HG02884 (cell line): Measurements from ENCODE around the gene DUOXA2.

Experiments used
- ATAC-seq: cut with Tn5 transposase; IDR thresholded peaks from one replicate; pipeline ENCODE4 v1.9.1; 2021; ENCODE audit warnings: mild to moderate bottlenecking, moderate library complexity; ENCODE audit not compliant: unreplicated experiment

Gene DUOXA2

DNA sequence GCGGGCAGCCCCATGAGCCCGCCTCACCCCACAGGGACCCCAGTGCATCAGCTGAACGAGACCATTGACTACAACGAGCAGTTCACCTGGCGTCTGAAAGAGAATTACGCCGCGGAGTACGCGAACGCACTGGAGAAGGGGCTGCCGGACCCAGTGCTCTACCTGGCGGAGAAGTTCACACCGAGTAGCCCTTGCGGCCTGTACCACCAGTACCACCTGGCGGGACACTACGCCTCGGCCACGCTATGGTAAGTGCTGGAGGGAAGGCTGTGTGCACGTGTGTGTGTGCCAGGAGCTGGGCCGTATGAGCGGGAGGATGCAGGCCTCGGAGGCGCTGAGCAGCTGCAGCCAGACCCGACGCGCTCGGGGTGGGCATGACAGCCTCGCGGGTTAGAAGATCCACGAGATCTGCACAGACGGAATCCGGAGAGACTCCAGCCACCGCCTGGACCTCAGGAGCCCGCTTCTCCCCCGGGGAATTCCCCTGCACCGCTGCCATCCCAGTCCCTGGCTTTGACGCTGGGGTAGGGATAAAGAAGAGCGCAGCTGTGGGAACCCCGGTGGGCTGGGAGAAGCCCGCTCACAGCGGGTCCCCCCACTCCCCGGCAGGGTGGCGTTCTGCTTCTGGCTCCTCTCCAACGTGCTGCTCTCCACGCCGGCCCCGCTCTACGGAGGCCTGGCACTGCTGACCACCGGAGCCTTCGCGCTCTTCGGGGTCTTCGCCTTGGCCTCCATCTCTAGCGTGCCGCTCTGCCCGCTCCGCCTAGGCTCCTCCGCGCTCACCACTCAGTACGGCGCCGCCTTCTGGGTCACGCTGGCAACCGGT is 2.6 kb downstream of the DUOXA2 start:
- ATAC-seq = no peak

DNA sequence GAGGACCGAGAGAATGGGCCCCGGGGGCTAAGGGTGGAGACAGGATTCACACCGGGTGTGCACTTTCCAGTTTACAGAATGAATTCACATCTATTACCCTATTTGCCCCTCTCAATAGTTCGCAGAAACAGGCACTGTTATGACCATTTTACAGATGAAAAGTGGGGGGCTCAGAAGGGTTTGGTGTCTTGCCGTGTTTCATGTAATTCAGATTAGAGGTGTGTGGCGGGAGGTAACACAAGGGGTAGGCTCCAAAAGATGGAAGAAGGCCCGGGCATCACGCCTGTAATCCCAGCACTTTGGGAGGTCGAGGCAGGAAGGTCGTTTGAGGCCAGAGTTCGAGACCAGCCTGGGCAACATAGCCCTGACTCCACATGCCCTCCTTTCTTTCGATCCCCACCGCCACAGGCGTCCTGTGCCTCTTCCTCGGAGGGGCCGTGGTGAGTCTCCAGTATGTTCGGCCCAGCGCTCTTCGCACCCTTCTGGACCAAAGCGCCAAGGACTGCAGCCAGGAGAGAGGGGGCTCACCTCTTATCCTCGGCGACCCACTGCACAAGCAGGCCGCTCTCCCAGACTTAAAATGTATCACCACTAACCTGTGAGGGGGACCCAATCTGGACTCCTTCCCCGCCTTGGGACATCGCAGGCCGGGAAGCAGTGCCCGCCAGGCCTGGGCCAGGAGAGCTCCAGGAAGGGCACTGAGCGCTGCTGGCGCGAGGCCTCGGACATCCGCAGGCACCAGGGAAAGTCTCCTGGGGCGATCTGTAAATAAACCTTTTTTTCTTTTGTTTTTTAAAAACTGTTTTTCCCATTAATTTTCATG is 3.4 kb downstream of the DUOXA2 start:
- no peak for ATAC-seq

DNA sequence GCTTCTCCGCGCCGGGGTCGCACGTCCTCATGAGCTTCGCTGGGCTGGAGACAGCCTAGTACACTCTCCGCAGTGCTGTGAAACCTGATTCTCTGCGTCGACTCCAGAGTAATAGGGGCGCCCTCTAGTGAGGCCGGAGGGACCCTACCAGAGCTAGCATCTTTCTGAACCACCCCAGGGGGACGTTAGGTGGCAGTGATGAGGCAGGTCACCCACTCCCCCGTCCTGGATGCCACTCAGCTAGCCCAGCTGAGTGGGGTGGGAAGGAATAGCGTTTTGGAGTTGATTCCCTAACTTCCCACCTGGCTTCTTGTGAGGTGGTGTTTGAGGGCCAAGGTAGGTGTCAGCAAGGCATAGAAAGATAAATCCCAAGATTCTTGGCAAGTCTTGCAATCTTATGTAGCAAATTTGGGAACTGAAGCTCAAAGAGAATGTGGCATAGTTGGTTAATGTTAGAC is 4.0 kb downstream of the DUOXA2 start:
- peak; percentile 92 for ATAC-seq

- no peak for ATAC-seq
Observed at GRCh38 chr15:45118996-45119395, 4.9 kb downstream of the DUOXA2 start.

GRCh38 chr15:45120081-45120972 is 6.2 kb downstream of the DUOXA2 start:
- no peak for ATAC-seq

DNA sequence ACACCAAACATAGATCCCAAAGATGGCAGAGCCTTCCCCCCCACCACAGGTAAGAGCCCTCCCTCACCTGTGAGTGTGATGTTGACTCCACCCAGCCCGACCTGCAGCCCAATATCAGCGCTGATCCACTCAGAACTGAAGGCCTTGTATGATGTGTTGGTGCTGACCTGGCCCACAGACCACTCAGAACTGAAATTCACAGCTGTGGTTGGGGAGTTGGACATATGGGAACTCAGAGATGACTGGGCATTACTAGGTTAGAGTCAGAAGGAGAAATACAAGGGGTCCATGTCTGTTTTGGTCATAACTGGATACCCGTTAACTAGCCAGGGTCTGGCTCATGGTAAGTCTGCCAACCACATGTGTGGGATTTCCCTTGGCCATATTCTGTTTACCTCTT is 6.9 kb downstream of the DUOXA2 start:
- ATAC-seq = no peak

DNA sequence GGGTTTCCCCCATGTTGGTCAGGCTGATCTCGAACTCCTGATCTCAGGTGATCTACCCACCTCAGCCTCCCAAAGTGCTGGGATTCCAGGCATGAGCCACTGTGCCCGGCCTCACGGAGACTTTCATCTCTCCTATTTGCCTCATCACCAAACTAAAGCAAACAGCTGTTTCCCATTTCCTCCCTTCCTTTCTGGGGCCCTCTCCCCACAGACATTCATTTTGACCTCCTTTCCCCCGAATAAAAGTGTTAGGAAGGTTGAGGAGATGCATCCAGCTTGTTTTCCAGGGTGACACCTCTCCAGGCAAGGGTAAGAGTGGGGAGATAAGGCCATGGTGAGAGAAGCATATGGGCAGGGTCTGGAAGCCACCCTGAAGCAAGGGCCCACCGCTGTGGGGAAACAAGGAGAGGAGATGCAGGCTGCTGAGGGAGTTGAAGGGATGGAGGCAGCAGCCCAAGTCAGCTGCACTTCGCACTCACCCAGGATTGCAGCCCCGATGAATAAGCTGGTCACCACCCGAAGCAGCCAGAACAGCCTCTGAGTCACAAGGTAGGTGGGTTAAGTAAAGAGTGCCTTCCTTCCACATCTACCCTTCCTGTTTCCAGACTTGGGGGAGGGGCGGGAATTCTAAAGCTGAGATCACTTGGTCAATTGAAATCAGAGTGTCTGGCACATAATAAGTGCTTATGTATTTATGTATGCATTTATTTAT is 7.7 kb downstream of the DUOXA2 start:
- ATAC-seq = no peak

- no peak for ATAC-seq
Observed at GRCh38 chr15:45122719-45123118, 8.6 kb downstream of the DUOXA2 start.

DNA sequence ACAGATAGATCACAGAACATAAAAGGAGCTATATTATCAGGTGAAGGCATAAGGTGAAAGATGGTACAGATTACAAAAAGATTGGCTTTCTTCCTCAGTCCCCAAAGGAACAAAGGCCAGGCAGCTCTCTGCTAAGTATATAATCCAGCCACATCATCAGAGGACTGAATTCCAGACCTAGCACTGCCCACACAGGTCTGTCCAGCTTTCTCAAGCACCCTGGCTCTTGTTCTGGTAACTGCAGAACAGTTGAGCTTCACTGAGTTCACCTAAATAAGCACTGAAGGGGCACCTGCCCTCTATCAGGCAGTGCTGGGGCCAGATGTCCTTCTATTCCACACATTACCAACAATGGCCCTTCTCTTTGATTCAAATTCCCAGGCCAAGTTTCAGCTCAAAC is 9.3 kb downstream of the DUOXA2 start:
- no peak for ATAC-seq

DNA sequence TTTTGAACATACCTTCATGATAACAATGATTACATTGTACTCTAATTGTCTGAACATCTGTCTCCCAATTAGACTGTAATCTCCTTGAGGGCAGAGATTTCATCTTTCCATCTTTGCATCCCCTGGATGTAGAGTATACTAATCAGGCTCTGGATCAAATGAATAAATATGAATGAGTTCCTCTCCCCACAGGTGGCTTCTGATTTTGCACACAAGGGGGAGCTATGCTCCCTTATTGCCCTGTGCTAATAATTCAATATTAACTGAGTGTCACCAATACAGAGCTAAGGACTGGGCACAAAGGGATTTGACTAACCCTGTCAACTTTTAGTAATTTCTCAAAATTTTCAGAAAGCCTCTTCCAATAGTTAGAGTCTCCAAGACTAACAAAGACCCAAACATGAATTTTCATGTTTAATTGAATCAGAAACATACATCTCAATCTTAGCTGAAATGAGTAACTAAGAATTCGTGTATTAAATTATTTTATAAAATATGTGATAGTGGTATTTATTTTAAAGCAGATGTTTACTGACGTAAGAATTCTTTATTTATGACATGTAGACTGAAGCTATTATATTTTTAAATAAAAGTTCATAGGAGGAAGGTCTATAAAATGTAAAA is 12.5 kb downstream of the DUOXA2 start:
- no peak for ATAC-seq

GRCh38 chr15:45128971-45129639 is 15.0 kb downstream of the DUOXA2 start:
- ATAC-seq = no peak

GRCh38 chr15:45129651-45130129 is 15.6 kb downstream of the DUOXA2 start, which contains the start of the genes DUOX1 and DUOXA1:
DUOX1 (plus strand) TSS chr15:45129994; CDS start chr15:45131967, 1,973 bp downstream.
DUOXA1 (minus strand) TSS chr15:45129879; CDS start chr15:45123014, 6,865 bp downstream.
- no peak for ATAC-seq

GRCh38 chr15:45130291-45131000 is 16.3 kb downstream of the DUOXA2 start:
- no peak for ATAC-seq

- no peak for ATAC-seq
Observed at GRCh38 chr15:45131510-45131909, 17.4 kb downstream of the DUOXA2 start.

DNA sequence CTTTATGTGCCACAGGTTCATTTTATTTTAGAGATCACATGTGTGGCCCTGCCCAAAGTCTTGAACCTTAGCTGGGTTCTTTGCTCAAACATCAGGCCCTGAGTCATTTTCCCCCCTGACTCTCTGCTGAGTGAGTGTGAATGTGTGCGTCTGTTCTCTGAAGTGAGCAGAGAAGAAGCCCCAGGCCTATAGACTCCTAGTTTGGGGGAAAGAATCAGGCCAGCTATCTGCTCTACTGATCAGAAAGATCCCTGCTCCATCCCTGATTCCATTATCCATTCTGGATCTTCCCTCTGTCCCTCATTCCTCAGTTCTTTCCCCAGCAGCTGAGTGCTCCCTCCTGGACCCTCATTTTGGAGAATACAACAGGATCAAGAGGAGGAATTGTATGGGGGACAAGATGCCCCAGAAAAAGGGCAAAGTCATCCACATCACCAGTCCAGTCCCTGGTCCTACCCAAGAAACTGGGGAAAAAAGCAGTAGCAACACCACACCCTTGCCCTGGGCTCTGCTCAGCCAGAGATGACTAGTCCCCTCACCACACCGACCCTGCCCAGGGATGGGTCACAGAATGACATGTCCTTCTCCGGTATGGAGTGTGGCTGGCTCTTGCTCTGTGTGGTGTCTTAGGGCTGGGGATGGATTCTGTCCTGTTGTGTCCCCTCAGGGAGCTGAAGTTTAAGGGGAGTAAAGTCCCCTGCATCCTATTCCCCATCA is 18.9 kb downstream of the DUOXA2 start:
- ATAC-seq = no peak

- ATAC-seq = no peak
Observed at GRCh38 chr15:45133561-45133920, 19.4 kb downstream of the DUOXA2 start.

- ATAC-seq = no peak
Observed at GRCh38 chr15:45134046-45134445, 19.9 kb downstream of the DUOXA2 start.
